ENCODE measurements around the gene DBET.
"Not testable (repeated sequence)": the region's sequence is repeated elsewhere in the genome, so short reads cannot be mapped to it uniquely, and the experiment has no call there.

Gene DBET

DNA sequence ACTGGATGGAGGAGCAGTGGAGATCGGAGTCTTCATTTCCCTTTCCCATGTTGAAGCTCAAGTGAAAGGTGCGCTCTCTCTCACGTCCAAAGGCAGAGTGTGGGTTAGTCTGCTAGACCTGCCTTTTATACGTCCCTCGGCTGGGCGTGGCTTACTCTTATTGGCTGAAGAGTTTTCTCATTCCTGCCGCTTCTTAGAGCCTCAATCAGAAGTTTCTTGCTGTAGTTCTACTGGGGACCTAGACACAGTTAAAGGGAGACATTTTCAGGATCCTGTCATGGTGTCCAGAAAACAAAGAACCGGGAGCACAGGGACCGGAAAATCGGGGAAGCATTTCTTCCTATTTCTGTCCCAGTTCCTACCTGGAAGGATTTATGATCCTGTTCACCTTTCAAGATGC, 37.1 kb upstream of the DBET start, which contains the start of gene FRG2:
FRG2 (minus strand) TSS at position 101 of the 400 bp plus-strand sequence; CDS start at position 49, 52 bp downstream.
- not testable (repeated sequence) for H3K9me3 Mint-ChIP-seq; H3K27me3 Mint-ChIP-seq; H3K27ac Mint-ChIP-seq; DNase-seq; H3K4me3 Mint-ChIP-seq; H3K4me1 Mint-ChIP-seq (ENCODE audit: low read depth); H3K36me3 Mint-ChIP-seq (ENCODE audit: low read depth)

DNA sequence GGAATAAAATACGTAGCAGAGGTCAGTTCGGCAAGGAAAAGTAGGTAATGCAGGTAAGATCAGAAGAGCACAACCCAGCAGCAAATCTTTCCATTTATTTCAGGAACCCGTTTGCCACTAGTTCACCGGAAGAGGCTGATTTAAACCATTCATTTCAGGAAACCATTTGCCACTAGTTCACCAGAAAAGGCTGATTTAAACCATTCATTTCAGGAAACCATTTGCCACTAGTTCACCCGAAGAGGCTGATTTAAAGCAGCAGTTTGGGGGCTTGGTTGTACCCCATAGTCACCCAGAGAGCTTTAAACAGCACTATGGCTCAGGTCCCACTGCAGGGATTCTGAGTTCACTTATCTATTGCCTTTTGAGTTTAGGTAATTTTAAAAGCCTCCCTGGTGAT, 33.0 kb upstream of the DBET start:
- not testable (repeated sequence) for DNase-seq

DNA sequence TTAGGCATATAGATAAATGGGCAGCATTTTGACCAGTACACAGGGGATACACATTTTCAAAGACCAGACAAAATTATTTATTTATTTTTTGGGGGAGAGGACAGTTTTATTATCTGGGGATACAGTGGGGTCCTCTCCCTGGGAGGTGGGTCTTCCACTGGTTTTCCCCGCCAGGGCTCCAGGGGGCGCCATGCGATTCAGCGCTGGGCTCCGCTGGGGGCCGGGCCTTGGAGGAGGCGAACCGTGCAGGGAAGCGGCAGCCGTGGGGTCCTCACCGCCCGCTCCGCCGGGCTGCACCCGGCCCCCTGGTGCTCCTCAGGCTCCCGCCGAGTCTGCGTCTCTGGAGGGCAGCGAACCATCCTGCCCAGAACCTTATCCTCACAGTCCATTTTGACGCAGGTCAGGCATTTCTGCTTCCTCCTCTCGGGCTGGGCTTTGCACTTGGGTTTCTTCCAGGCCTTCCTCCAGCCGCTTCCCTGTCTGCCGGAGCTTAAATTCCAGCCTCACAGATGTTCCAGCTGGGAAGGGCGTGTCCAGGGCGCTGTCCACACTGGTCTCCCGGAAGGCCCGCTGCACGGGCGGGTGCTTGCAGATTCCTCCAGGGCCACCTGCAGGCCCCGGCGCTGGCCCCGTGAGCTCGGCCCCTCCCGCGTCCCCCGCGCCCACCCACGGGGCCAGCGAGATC, 26.5 kb upstream of the DBET start:
- H3K27ac Mint-ChIP-seq; H3K36me3 Mint-ChIP-seq (ENCODE audit: low read depth); H3K4me1 Mint-ChIP-seq (ENCODE audit: low read depth); H3K9me3 Mint-ChIP-seq: not testable (repeated sequence)
- DNase-seq = peak; percentile 37
- peaks cover 31% of the 10 kb centered on the region for H3K27me3 Mint-ChIP-seq
- H3K4me3 Mint-ChIP-seq = peak overlapping the region; percentile 56

More for the DNA sequence above, 33.0 kb upstream of the DBET start:
- not testable (repeated sequence) for H3K9me3 Mint-ChIP-seq; H3K27ac Mint-ChIP-seq; H3K4me1 Mint-ChIP-seq (ENCODE audit: low read depth); H3K4me3 Mint-ChIP-seq; H3K36me3 Mint-ChIP-seq (ENCODE audit: low read depth)
- H3K27me3 Mint-ChIP-seq = peaks cover 28% of the 10 kb centered on the region

DNA sequence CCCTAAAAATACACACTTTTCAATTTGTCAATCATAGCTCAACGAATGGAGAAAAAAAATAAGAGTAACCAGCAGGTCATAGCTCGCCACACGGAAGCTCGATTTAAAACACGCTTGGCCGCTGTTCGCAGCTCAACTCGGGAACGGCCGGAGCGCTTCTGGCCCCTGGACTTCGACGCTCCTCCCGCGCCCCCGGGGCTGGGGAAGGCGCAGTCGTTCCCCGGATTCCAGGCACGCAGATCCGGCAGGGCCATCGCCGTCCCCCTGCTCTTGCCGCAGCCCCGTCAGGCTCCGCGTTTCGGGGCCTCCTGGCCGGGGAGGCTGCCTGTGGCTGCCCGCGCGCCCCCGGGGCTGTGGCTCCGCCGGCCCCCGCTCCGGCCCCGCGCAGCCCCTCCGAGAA, 23.4 kb upstream of the DBET start:
- H3K27ac Mint-ChIP-seq; H3K4me1 Mint-ChIP-seq (ENCODE audit: low read depth); H3K27me3 Mint-ChIP-seq; H3K36me3 Mint-ChIP-seq (ENCODE audit: low read depth); H3K4me3 Mint-ChIP-seq; DNase-seq; H3K9me3 Mint-ChIP-seq: not testable (repeated sequence)

DNA sequence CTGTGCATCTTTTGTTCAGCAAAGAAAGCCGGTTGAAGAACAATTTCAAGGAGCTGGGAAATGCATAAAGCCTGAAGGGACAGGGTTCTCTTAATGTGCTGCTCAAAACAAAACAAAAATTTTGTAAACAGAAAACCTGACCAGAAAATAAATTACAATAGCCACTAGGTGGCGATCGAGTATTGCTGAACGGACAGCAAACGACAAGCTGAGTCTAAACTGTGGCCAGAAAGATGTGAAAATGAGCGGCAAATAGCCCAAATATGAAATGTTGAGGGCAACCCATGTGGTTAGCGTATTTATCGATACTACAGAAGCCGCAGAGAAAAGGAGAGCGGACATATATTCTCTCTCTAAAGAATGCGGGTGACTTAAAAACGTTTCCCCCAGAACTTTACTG, 16.7 kb upstream of the DBET start:
- H3K4me1 Mint-ChIP-seq (ENCODE audit: low read depth); H3K9me3 Mint-ChIP-seq; DNase-seq; H3K36me3 Mint-ChIP-seq (ENCODE audit: low read depth); H3K27ac Mint-ChIP-seq; H3K4me3 Mint-ChIP-seq; H3K27me3 Mint-ChIP-seq: not testable (repeated sequence)

DNA sequence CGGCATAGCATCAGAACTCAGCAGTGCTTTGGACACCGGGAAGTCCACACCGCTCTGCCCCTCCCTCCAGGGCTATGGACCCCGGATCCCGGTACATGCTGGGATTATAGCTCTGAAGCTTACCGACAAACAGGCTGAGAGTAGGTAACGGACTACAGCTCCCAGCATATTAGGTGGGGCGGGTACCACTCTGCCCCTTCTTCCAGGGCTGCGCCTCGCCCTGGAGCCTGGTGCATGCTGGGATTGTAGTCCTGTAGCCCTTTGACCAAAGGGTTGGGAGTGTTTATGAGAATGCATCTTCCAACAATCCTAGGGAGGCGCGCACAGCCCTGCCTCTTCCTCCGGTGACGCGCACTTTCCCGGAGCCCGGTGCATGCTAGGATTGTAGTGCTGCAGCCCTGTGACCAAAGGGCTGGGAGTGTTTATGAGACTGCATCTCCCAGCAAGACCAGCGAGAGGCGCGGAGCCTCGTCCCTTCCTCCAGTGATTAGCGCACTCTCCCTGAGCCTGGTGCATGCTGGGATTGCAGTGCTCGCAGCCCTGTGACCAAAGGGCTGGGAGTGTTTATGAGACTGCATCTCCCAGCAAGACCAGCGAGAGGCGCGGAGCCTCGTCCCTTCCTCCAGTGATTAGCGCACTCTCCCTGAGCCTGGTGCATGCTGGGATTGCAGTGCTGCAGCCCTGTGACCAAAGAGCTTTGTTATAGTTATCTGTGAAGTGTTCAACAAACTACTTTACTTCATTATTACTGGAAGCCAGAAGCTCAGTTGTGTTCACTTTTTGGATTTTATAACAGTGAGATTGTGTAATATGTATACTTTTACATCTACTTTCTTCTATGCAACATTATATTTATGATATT, 14.7 kb upstream of the DBET start:
- not testable (repeated sequence) for H3K9me3 Mint-ChIP-seq; DNase-seq; H3K36me3 Mint-ChIP-seq (ENCODE audit: low read depth); H3K27ac Mint-ChIP-seq; H3K4me1 Mint-ChIP-seq (ENCODE audit: low read depth); H3K4me3 Mint-ChIP-seq; H3K27me3 Mint-ChIP-seq

DNA sequence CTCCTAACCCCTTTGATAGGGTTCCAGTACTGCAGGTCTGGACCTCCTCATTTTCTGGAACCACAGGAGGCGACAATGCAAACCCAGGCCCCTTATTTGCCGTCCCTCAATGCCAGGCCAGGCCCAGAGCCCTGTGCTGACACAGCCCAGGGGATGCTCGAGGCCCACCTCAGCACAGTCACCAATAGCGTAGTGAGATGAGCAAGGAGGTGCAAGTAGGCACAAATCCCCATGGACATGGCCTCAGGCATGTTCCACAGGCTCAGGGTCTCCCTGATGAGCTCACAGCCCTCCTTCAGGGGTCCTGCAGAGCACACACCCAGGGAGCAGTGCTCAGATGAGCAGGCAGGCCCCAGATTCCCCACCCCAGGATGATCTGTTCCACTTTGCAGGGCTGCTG, 5.3 kb upstream of the DBET start:
- not testable (repeated sequence) for H3K4me1 Mint-ChIP-seq (ENCODE audit: low read depth); H3K27ac Mint-ChIP-seq; H3K9me3 Mint-ChIP-seq; H3K27me3 Mint-ChIP-seq; H3K4me3 Mint-ChIP-seq; DNase-seq; H3K36me3 Mint-ChIP-seq (ENCODE audit: low read depth)

DNA sequence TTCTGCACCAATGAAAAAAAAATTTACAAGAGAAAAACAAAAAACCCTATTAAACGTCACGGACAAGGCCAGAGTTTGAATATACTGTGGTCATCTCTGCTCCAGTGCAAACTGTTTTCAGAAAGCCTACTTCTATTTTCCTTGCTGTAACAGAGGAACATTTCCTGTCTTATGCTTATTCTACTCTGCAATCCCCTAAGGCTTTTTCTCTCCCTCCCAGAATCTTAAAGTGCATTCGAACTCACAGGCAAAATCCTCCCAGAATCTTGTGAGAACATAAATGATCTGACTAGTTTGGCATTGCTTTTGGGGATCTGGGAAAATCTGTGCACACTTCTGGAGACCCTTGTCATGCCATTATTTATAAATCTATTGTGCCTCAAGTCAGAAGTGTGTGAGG, 503 bp downstream of the DBET start:
- not testable (repeated sequence) for DNase-seq; H3K36me3 Mint-ChIP-seq (ENCODE audit: low read depth); H3K4me1 Mint-ChIP-seq (ENCODE audit: low read depth); H3K4me3 Mint-ChIP-seq; H3K27ac Mint-ChIP-seq; H3K27me3 Mint-ChIP-seq; H3K9me3 Mint-ChIP-seq

DNA sequence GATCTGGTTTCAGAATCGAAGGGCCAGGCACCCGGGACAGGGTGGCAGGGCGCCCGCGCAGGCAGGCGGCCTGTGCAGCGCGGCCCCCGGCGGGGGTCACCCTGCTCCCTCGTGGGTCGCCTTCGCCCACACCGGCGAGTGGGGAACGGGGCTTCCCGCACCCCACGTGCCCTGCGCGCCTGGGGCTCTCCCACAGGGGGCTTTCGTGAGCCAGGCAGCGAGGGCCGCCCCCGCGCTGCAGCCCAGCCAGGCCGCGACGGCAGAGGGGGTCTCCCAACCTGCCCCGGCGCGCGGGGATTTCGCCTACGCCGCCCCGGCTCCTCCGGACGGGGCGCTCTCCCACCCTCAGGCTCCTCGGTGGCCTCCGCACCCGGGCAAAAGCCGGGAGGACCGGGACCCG, 4.0 kb downstream of the DBET start:
- H3K36me3 Mint-ChIP-seq (ENCODE audit: low read depth); DNase-seq; H3K4me3 Mint-ChIP-seq; H3K27me3 Mint-ChIP-seq; H3K4me1 Mint-ChIP-seq (ENCODE audit: low read depth); H3K9me3 Mint-ChIP-seq; H3K27ac Mint-ChIP-seq: not testable (repeated sequence)

DNA sequence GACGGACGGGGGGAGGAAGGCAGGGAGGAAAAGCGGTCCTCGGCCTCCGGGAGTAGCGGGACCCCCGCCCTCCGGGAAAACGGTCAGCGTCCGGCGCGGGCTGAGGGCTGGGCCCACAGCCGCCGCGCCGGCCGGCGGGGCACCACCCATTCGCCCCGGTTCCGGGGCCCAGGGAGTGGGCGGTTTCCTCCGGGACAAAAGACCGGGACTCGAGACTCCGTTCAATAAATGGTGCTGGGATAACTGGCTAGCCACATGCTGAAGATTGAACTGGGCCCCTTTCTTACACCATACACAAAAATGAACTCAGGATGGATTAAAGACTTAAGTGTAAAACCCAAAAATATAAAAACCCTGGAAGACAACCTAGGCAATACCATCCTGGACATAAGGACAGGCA, 28.8 kb downstream of the DBET start:
- H3K9me3 Mint-ChIP-seq; H3K4me3 Mint-ChIP-seq; H3K27me3 Mint-ChIP-seq; H3K4me1 Mint-ChIP-seq (ENCODE audit: low read depth); DNase-seq; H3K27ac Mint-ChIP-seq; H3K36me3 Mint-ChIP-seq (ENCODE audit: low read depth): not testable (repeated sequence)

DNA sequence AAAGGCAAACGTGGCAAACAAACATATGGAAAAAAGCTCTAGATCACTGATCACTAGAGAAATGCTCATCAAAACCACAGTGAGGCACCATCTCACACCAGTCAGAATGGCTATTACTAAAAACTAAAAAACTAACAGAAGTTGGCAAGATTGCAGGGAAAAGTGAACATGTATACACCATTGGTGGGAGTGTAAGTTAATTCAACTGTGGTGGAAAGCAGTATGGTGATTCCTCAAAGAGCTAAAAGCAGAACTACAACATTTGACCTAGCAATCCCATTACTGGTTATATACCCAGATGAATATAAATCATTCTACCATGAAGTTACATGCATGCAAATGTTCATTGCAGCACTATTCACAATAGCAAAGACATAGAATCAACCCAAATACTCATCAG, 29.7 kb downstream of the DBET start:
- H3K36me3 Mint-ChIP-seq (ENCODE audit: low read depth); H3K4me1 Mint-ChIP-seq (ENCODE audit: low read depth); H3K27ac Mint-ChIP-seq; H3K9me3 Mint-ChIP-seq; H3K27me3 Mint-ChIP-seq; H3K4me3 Mint-ChIP-seq; DNase-seq: not testable (repeated sequence)

DNA sequence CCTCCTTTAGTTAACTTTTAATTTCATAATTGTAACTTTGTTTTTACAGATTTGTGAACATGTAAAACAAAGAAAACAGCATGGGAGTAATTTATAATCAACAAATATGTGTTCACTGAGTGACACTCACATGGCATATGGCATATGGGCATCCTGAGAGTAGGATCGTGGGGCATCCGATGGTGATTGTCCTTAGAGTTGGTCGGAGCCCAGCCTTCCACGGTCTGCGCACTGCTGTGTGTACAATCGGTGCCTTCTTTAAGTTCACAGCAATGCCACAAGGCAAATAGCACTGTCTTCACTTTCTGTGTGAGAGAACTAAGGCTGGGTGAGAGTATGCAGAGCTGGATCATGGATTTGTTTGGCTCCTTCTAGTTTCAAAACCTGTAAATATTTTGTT, 31.0 kb downstream of the DBET start:
- H3K4me3 Mint-ChIP-seq; H3K27me3 Mint-ChIP-seq; H3K36me3 Mint-ChIP-seq (ENCODE audit: low read depth): not testable (repeated sequence)

DNA sequence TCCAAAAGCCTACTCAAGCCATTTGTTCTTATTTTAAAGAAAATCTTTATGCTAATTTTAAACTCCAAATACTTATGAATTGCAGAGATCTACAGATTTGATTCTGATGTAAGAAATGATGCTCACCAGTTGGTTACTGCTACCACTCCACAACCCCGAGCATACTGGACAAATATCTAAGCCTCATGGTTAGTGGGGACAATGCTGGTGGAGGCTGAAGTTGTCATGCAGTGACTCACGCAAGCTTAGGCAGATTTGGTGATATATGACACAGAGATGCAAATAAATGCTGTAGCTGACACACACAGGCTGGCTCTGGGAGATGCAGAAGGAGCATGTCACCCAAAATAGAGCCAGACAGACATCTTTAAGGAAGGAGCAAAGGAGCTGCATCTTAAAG, 35.3 kb downstream of the DBET start:
- H3K4me1 Mint-ChIP-seq (ENCODE audit: low read depth); H3K36me3 Mint-ChIP-seq (ENCODE audit: low read depth); H3K9me3 Mint-ChIP-seq; H3K27me3 Mint-ChIP-seq; H3K27ac Mint-ChIP-seq; H3K4me3 Mint-ChIP-seq; DNase-seq: not testable (repeated sequence)

More for the DNA sequence above, 31.0 kb downstream of the DBET start:
- not testable (repeated sequence) for H3K4me1 Mint-ChIP-seq (ENCODE audit: low read depth); H3K27ac Mint-ChIP-seq; DNase-seq; H3K9me3 Mint-ChIP-seq

DNA sequence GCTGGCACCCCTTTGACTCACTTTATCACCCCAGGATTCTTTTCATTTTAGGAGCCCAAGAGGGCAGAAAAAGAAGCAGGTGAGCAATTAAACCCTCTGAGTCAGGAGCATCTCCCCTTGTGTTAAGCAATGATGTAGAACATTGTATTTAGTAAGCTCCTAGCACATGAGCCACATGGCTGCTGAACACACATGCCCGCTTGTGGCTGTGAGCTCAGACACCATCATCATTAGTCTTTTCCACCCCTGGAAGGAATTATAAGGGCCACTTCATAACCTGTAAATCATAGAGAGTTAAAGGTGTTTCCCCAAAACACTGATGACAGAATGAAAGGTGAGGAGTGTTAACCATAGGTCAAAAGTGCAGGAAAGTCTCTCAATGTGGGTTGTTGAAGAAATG, 37.2 kb downstream of the DBET start:
- H3K27ac Mint-ChIP-seq; H3K4me1 Mint-ChIP-seq (ENCODE audit: low read depth); H3K9me3 Mint-ChIP-seq; DNase-seq; H3K36me3 Mint-ChIP-seq (ENCODE audit: low read depth); H3K4me3 Mint-ChIP-seq; H3K27me3 Mint-ChIP-seq: not testable (repeated sequence)

DNA sequence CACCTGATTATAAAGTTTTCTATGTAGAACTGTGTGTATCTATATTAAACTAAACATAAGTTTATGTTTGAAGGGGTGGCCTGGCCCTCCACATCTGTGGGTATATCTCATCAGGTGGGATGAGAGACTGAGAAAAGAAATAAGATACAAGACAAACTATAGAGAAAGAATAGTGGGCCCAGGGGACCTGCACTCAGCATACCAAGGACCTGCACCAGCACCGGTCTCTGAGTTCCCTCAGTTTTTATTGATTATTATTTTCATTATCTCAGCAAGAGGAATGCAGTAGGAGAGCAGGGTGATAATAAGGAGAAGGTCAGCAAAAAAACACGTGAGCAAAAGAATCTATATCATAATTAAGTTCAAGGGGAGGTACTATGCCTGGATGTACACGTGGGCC, 41.9 kb downstream of the DBET start:
- not testable (repeated sequence) for H3K27me3 Mint-ChIP-seq; H3K9me3 Mint-ChIP-seq; H3K4me1 Mint-ChIP-seq (ENCODE audit: low read depth); H3K27ac Mint-ChIP-seq; H3K4me3 Mint-ChIP-seq; DNase-seq; H3K36me3 Mint-ChIP-seq (ENCODE audit: low read depth)

All from activated T-cell treated with anti-CD3 and anti-CD28 coated beads, Interleukin-2, amount 50 U/mL, for 24 hours (primary cell).